ENCODE measurements around the gene NOC4L.

NOC4L gene

DNA sequence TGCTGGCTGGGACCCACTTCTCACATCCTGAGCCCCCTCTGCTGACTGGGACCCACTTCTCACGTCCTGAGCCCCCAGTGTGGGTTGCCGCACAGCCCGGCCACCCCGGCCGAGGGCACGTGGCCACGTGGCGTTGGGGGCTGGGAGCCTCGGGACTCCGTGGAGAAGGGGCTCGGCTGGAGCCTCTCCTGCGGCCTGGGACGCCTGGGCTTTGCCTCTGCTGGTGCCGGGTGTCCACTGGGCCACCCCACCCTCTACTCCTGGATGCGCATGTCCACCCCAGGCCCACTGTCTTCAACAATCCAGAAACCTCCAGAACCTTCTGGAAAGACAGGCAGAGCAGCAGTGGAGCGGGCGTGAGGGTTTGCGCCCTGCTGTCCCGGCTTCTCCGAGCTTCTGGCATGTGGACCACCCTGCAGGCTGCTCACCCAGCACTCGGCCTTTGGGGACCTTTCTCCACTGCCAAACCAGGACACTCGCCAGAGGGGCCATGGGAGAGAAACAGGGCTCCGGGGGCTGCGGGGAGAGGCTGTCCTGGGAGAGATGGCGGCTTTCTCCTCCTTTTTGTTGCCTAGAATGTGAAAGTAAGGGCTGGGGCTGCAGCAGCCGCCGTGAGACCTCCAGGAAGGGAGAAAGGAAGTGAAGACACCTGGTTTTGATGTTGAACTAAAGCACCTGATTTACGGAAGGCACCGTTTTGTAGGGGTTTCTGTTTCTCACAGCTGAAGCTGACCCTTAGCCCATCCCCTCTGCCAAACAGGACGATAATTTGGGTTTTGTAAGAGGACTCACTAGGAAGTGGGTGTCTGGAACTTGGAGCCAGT, 30.0 kb downstream of the NOC4L start:
- TF ChIP-seq, protein P1, sequence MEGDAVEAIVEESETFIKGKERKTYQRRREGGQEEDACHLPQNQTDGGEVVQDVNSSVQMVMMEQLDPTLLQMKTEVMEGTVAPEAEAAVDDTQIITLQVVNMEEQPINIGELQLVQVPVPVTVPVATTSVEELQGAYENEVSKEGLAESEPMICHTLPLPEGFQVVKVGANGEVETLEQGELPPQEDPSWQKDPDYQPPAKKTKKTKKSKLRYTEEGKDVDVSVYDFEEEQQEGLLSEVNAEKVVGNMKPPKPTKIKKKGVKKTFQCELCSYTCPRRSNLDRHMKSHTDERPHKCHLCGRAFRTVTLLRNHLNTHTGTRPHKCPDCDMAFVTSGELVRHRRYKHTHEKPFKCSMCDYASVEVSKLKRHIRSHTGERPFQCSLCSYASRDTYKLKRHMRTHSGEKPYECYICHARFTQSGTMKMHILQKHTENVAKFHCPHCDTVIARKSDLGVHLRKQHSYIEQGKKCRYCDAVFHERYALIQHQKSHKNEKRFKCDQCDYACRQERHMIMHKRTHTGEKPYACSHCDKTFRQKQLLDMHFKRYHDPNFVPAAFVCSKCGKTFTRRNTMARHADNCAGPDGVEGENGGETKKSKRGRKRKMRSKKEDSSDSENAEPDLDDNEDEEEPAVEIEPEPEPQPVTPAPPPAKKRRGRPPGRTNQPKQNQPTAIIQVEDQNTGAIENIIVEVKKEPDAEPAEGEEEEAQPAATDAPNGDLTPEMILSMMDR (IDR thresholded peaks at IDR 0.05; ENCODE audit: low read length, missing control alignments), result no peak
- DNase-seq (ENCODE audit: low read depth), result no peak
- H3K4me3 ChIP-seq (replicated peaks; ENCODE audit: low read depth, low read length), result no peak overlapping the region

DNA sequence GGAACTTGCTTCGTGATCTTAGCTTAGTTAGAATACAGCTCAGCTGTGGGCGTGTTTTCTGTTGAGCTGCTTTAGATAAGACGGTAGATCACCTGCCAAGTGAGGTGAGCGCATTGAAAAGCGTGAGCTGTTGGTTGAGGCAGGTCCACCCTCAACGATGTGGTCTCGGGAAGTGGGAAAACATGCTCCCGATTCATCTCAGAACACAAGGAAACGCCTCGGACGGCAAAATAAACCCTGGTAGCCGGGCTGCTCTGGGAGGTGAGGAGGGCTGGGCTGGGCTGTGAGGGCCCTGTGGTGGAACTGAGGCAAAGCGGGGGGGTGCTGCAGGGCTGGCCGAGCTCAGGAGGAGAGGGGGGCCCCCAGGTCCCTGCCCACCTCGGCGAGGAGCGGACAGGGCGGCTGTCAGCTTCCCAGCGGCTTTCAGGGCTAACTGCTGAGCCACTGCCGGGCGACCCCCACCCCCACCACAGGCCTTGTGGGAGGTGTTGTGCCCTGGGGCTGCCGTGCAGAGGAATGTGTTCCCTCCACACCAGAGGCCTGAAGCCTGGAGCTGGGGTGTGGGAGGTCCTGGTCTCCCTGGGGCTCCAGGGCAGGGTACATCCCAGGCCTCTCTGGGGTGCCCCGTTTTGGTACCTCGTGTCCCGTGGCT, 30.7 kb downstream of the NOC4L start:
- DNase-seq (ENCODE audit: low read depth), result no peak
- H3K4me3 ChIP-seq (replicated peaks; ENCODE audit: low read depth, low read length), result no peak overlapping the region
- TF ChIP-seq, protein P1 (IDR thresholded peaks at IDR 0.05; ENCODE audit: low read length, missing control alignments), result no peak

DNA sequence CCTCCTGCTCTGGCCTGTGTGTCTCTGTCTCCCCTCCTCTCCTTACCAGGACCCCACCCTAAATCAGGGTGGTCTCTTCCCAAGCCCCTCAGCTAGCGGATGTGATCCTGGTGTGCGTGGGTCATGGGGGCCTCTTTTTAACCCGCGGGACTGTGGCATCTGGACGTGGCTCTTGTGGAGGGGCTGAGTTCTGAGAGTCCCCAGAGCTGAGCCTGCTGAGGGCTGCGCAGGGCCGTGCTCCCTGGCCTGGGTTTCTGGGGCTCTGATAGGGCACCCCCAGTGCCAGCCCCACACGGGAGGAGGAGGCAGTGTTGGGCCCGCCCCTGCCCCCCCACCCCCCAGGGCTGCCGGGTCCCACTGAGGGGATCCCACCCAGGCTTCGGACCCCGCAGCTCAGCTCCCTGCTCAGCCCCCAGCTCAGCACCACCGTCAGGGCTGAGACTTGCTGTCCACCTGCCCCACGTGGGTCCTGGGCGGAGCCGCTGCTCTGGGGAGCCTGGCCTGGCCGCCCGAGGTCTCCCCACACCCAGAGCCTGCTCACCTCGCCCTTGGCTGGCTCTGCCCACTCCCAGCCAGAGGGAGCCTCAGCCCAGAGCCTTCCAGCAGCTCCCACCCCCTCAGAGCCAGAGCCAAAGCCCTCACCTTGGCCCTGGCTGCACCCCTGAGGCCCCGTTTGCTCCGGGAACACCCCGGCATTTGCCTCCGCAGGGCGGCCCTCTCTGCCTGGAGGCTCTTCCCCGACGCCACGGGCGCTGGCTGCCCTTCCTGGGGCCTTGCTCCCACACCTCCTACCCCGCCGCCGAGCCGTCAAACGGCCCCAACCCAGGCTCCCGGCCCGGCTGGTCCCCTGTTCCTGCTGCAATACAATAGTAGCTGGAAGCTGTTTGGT, 31.5 kb downstream of the NOC4L start:
- no peak for DNase-seq (ENCODE audit: low read depth)
- TF ChIP-seq, protein P1 (IDR thresholded peaks at IDR 0.05; ENCODE audit: low read length, missing control alignments), result no peak
- H3K4me3 ChIP-seq (replicated peaks; ENCODE audit: low read depth, low read length), result no peak overlapping the region

DNA sequence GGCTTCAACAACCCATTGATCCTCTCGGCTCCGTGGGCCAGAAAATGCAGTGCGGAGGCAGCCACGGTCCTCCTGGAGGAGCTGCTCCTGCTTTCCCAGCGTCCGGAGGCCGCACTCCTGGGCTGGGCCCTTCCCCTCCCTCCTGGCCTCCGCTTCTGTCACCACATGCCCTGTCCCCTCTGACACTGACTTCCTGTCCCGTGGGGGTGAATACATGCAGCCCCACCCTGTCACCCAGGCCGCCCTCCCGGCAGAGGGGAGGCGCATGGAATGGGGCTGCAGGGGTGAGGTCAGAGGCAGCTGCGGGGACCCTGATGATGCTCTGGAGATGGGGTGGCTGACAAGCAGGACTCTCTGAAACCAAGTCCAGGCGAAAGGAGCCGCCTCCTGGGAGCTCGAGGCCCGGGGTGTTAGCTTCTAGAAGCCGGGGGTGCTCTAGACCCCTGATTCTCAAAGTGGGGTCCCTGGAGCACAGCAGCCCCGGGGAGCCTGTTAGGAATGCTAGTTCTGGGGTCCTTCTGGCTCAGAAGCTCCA, 32.2 kb downstream of the NOC4L start:
- DNase-seq (ENCODE audit: low read depth), result no peak
- TF ChIP-seq, protein P1 (IDR thresholded peaks at IDR 0.05; ENCODE audit: low read length, missing control alignments), result no peak
- H3K4me3 ChIP-seq (replicated peaks; ENCODE audit: low read depth, low read length), result no peak overlapping the region

DNA sequence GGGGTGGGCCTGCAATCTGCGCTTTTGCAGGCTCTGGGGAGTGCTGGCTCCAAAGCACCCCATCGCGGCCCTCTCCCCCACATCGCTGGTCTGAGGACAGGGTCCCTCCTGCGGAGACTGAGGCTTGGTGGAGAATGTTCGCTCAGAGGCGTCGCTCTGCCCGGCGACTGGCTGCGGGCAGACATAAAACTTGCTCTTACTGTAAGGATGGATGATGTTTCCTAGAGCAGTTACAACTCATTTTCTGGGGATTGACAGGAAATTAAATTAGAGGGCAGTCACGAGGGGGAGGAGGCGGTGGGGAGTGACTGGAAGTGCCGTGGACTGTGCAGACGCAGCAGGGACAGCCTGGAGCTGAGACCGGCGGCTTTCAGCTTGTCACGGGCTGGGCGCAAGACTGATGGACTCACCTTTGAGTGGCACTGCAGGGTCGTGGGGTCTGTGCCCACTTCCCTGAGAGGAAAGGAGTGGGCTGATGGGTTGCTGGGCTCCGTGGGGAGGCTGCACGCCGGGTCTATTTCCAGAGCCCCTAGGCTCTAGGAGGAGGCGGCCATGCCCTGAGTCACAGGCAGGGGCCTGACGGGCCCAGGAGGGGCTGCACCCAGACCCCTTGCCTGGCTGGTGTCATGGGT, 32.8 kb downstream of the NOC4L start:
- no peak overlapping the region for H3K4me3 ChIP-seq (replicated peaks; ENCODE audit: low read depth, low read length)
- TF ChIP-seq, protein P1 (IDR thresholded peaks at IDR 0.05; ENCODE audit: low read length, missing control alignments), result no peak
- no peak for DNase-seq (ENCODE audit: low read depth)

DNA sequence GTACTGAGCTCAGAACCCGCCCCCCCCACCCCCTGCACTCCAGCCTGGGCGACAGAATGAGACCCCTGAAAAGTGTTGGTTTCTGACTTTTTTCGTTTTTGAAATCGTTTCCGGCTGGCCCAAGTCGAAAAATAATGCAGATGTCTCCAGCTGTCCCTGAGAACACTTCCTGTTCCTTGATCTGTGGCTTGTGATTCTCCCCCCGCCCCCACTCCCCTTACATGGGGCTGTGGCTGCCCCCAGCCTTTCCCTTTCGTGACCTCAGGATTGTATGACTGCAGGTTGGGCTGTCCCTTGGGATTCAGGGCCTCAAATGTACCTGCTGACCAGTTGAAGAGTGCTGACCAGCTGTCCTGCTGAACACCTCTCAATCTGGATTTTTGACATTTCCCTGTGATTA, 34.1 kb downstream of the NOC4L start:
- no peak for DNase-seq (ENCODE audit: low read depth)
- TF ChIP-seq, protein P1 (IDR thresholded peaks at IDR 0.05; ENCODE audit: low read length, missing control alignments), result no peak
- H3K4me3 ChIP-seq (replicated peaks; ENCODE audit: low read depth, low read length), result no peak overlapping the region

All from fibroblast of pulmonary artery (primary cell).